CD8-positive, alpha-beta memory T cell (primary cell): ENCODE data around the gene CPTP. TPM values are rescaled to one million over a fixed set of nuclear protein-coding genes. Genes with fewer than 3 reads are reported as not detected.

Source experiments
- CTCF ChIA-PET: fragments of 350-600 bp; sonication (Branson Sonifier 250); formaldehyde crosslinking; loops from one replicate; lab custom pipeline; 2021; ENCODE audit warnings: antibody characterized with exemption; lab: Charles Lee
- POLR2A ChIA-PET: fragments of 350-600 bp; sonication (Branson Sonifier 250); formaldehyde crosslinking; loops from one replicate; lab custom pipeline; 2021; ENCODE audit warnings: antibody characterized with exemption; lab: Charles Lee
- DNase-seq, 5 donors: peaks; one replicate each; pipeline versions ENCODE4 v3.0.0 to v3.0.0-alpha.2; 2020 to 2022; ENCODE audit warnings: mixed read lengths in 1 of 5
- H3K27ac ChIP-seq: one replicate; pipeline ENCODE4 v1.7.0; 2013; ENCODE audit warnings: low read depth, mild to moderate bottlenecking, low read length, moderate library complexity
- H3K27me3 ChIP-seq: 2 replicates; pipeline ENCODE4 v1.7.0; 2013; ENCODE audit warnings: low read length, mild to moderate bottlenecking; ENCODE audit not compliant: insufficient read depth, poor library complexity, severe bottlenecking
- H3K36me3 ChIP-seq: 2 replicates; pipeline ENCODE4 v1.7.0; 2013; ENCODE audit warnings: mild to moderate bottlenecking, low read length, moderate library complexity; ENCODE audit not compliant: insufficient read depth
- H3K4me1 ChIP-seq: 2 replicates; pipeline ENCODE4 v1.7.0; 2013; ENCODE audit warnings: mild to moderate bottlenecking, low read length, moderate library complexity; ENCODE audit not compliant: insufficient read depth
- H3K4me3 ChIP-seq: 2 replicates; pipeline ENCODE4 v1.7.0; 2013; ENCODE audit warnings: mild to moderate bottlenecking, low read length
- H3K9me3 ChIP-seq: 2 replicates; pipeline ENCODE4 v1.7.0; 2013; ENCODE audit warnings: mild to moderate bottlenecking, low read length
- H3K27ac Mint-ChIP-seq, 8 donors: one replicate each; pipeline ENCODE4 v1.8.0; 2020 to 2021; ENCODE audit warnings: mixed read lengths in 8 of 8, mild to moderate bottlenecking in 6 of 8, inconsistent platforms in 3 of 8, moderate library complexity in 3 of 8
- H3K27me3 Mint-ChIP-seq, 2 donors: one replicate each; pipeline ENCODE4 v1.8.0; 2020 to 2021; ENCODE audit warnings: mixed read lengths in 2 of 2, mild to moderate bottlenecking in 1 of 2, moderate library complexity in 1 of 2
- H3K36me3 Mint-ChIP-seq, 3 donors: one replicate each; pipeline ENCODE4 v1.8.0; 2020 to 2021; ENCODE audit warnings: mixed read lengths in 3 of 3, inconsistent platforms in 1 of 3, mild to moderate bottlenecking in 1 of 3
- H3K4me1 Mint-ChIP-seq, 3 donors: one replicate each; pipeline ENCODE4 v1.8.0; 2020 to 2021; ENCODE audit warnings: mixed read lengths in 3 of 3, inconsistent platforms in 1 of 3, mild to moderate bottlenecking in 1 of 3
- H3K4me3 Mint-ChIP-seq, 7 donors: one replicate each; pipeline ENCODE4 v1.8.0; 2020 to 2021; ENCODE audit warnings: mixed read lengths in 7 of 7, mild to moderate bottlenecking in 6 of 7, moderate library complexity in 4 of 7, inconsistent platforms in 2 of 7
- H3K9me3 Mint-ChIP-seq, 5 donors: one replicate each; pipeline ENCODE4 v1.8.0; 2020 to 2022; ENCODE audit warnings: mixed read lengths in 5 of 5, mild to moderate bottlenecking in 3 of 5, moderate library complexity in 2 of 5, inconsistent platforms in 1 of 5
- polyA plus RNA-seq: library from polyadenylated mRNA; unstranded; fragments of 300-500 nt; fragmentation: Illumina TruSeq; gene quantifications from one replicate; pipeline ENCODE4 v1.2.3, GENCODE V29; 2021
- total RNA-seq, 2 experiments: library from RNA; stranded (reverse); gene quantifications; one replicate each; pipeline ENCODE4 v1.2.3, GENCODE V29; 2021

CPTP gene
- total and polyA plus RNA-seq, 3 experiments from 2014 or later: 17.6 to 23.6 (median 18.3) TPM

- no peaks in the 10 kb centered on the region for H3K9me3 ChIP-seq
- Mint-ChIP-seq H3K27me3 (peaks cover 0 to 17% of the 10 kb centered on the region in 2 donors), H3K27ac (peak within 1 kb of the TSS in 4 of 8 donors; percentile 9 to 73 (median 50)), H3K9me3 (no peaks in the 10 kb centered on the region), H3K36me3 (no peaks in the 10 kb centered on the region), H3K4me1 (peaks cover 14 to 46% (median 16%) of the 10 kb centered on the region in 3 donors), H3K4me3 (peak within 1 kb of the TSS; percentile 52 to 87 (median 78))
- H3K36me3 ChIP-seq: no peaks in the 10 kb centered on the region
- H3K27me3 ChIP-seq: peaks cover 4% of the 10 kb centered on the region
- H3K27ac ChIP-seq: peak within 1 kb of the TSS; percentile 69
- CTCF ChIA-PET: interaction anchor here (1.3 kb wide), 1 partner anchor 22 kb away, joined by 7 read pairs; no protein-coding TSS in a partner anchor
- DNase-seq: peak; percentile 68 to 81 (median 75)
- H3K4me1 ChIP-seq: peaks cover 28% of the 10 kb centered on the region
- peak within 1 kb of the TSS; percentile 50 for H3K4me3 ChIP-seq
- POLR2A ChIA-PET: interaction anchor here (1.2 kb wide), 1 partner anchor 22 kb away, joined by 3 read pairs; no protein-coding TSS in a partner anchor
These were observed 24.8 kb downstream of the CPTP start, which contains the start of gene DVL1 for GRCh38 chr1:1349256-1350012. Gene DVL1, minus strand, starts transcription at chr1:1349418. Its CDS starts 353 bp downstream, at chr1:1349065.

- H3K4me1 ChIP-seq: peaks cover 25% of the 10 kb centered on the region
- POLR2A ChIA-PET: interaction anchor here (1.4 kb wide), 1 partner anchor 20 kb away, joined by 4 read pairs; no protein-coding TSS in a partner anchor
- CTCF ChIA-PET: interaction anchor here (5.0 kb wide), 1 partner anchor 20 kb away, joined by 19 read pairs; no protein-coding TSS in a partner anchor
- H3K36me3 ChIP-seq: no peaks in the 10 kb centered on the region
- Mint-ChIP-seq H3K36me3 (no peaks in the 10 kb centered on the region), H3K9me3 (no peaks in the 10 kb centered on the region), H3K4me3 (peak overlapping the region; percentile 50 to 84 (median 67)), H3K27me3 (peaks cover 2 to 17% of the 10 kb centered on the region in 2 donors), H3K27ac (peak overlapping the region in 6 of 8 donors; percentile 61 to 97 (median 66)), H3K4me1 (peaks cover 14 to 39% (median 15%) of the 10 kb centered on the region in 3 donors)
- H3K27ac ChIP-seq: no peak overlapping the region
- H3K4me3 ChIP-seq: no peak overlapping the region
- H3K9me3 ChIP-seq: no peaks in the 10 kb centered on the region
- no peak for DNase-seq
- peaks cover 4% of the 10 kb centered on the region for H3K27me3 ChIP-seq
These were observed 27.2 kb downstream of the CPTP start for GRCh38 chr1:1351511-1352427.

- no peaks in the 10 kb centered on the region for H3K36me3 Mint-ChIP-seq
- Histone ChIP-seq H3K4me1 (peaks cover 17% of the 10 kb centered on the region), H3K9me3 (no peaks in the 10 kb centered on the region), H3K4me3 (no peak overlapping the region), H3K36me3 (no peaks in the 10 kb centered on the region), H3K27me3 (peaks cover 4% of the 10 kb centered on the region), H3K27ac (no peak overlapping the region)
- H3K4me1 Mint-ChIP-seq: peaks cover 7 to 33% (median 9%) of the 10 kb centered on the region in 3 donors
- H3K27me3 Mint-ChIP-seq: peaks cover 2 to 21% of the 10 kb centered on the region in 2 donors
- no peak for DNase-seq
- POLR2A ChIA-PET: interaction anchor here (0.6 to 1.4 kb wide), 2 partner anchors 19 to 106 kb away, joined by 4 read pairs; no protein-coding TSS in a partner anchor
- H3K27ac Mint-ChIP-seq: peak overlapping the region in 5 of 8 donors; percentile 19 to 82 (median 61)
- H3K4me3 Mint-ChIP-seq: peak overlapping the region; percentile 46 to 83 (median 67)
- CTCF ChIA-PET: interaction anchor here (5.0 kb wide), 1 partner anchor 19 kb away, joined by 19 read pairs; no protein-coding TSS in a partner anchor
- H3K9me3 Mint-ChIP-seq: no peaks in the 10 kb centered on the region
These were observed 28.3 kb downstream of the CPTP start for GRCh38 chr1:1352786-1353388.

GRCh38 chr1:1353389-1354151 lies 29.0 kb downstream of the CPTP start:
- H3K9me3 Mint-ChIP-seq: no peaks in the 10 kb centered on the region
- ChIA-PET CTCF (interaction anchor here (5.0 kb wide), 1 partner anchor 19 kb away, joined by 19 read pairs; no protein-coding TSS in a partner anchor), POLR2A (interaction anchor here (0.6 to 1.1 kb wide), 4 partner anchors 18 to 238 kb away, joined by 3 read pairs; partner anchors contain the start of gene C1orf159)
- H3K27me3 ChIP-seq: peaks cover 4% of the 10 kb centered on the region
- H3K27me3 Mint-ChIP-seq: peaks cover 3 to 21% of the 10 kb centered on the region in 2 donors
- H3K27ac ChIP-seq: no peak overlapping the region
- H3K36me3 Mint-ChIP-seq: no peaks in the 10 kb centered on the region
- no peak overlapping the region for H3K4me3 ChIP-seq
- no peaks in the 10 kb centered on the region for H3K9me3 ChIP-seq
- no peak for DNase-seq
- peaks cover 5 to 31% (median 9%) of the 10 kb centered on the region in 3 donors for H3K4me1 Mint-ChIP-seq
- H3K4me1 ChIP-seq: peaks cover 17% of the 10 kb centered on the region
- H3K4me3 Mint-ChIP-seq: peak overlapping the region in 4 of 7 donors; percentile 28 to 65 (median 48)
- peak overlapping the region in 1 of 8 donors; percentile 19 for H3K27ac Mint-ChIP-seq
- H3K36me3 ChIP-seq: no peaks in the 10 kb centered on the region

- Mint-ChIP-seq H3K27ac (peak overlapping the region in 2 of 8 donors; percentile 29 to 70), H3K4me1 (peaks cover 8 to 40% (median 14%) of the 10 kb centered on the region in 3 donors), H3K4me3 (peak overlapping the region in 6 of 7 donors; percentile 34 to 65 (median 54)), H3K36me3 (no peaks in the 10 kb centered on the region), H3K27me3 (peaks cover 5 to 26% of the 10 kb centered on the region in 2 donors), H3K9me3 (no peaks in the 10 kb centered on the region)
- CTCF ChIA-PET: interaction anchor here (5.0 kb wide), 1 partner anchor 18 kb away, joined by 19 read pairs; no protein-coding TSS in a partner anchor
- peak in 1 of 5 donors; percentile 44 for DNase-seq
- Histone ChIP-seq H3K27ac (no peak overlapping the region), H3K4me1 (peaks cover 23% of the 10 kb centered on the region), H3K9me3 (no peaks in the 10 kb centered on the region), H3K27me3 (peaks cover 4% of the 10 kb centered on the region), H3K36me3 (no peaks in the 10 kb centered on the region), H3K4me3 (no peak overlapping the region)
- POLR2A ChIA-PET: interaction anchor here (0.6 to 1.1 kb wide), 5 partner anchors 17 to 239 kb away, joined by 3 to 4 read pairs (median 3); partner anchors contain the start of gene C1orf159
These were observed 30.0 kb downstream of the CPTP start for GRCh38 chr1:1354271-1355247.

- Histone ChIP-seq H3K36me3 (no peaks in the 10 kb centered on the region), H3K4me1 (peaks cover 23% of the 10 kb centered on the region), H3K27me3 (peaks cover 4% of the 10 kb centered on the region), H3K4me3 (no peak overlapping the region), H3K9me3 (no peaks in the 10 kb centered on the region), H3K27ac (no peak overlapping the region)
- H3K27me3 Mint-ChIP-seq: peaks cover 5 to 26% of the 10 kb centered on the region in 2 donors
- no peaks in the 10 kb centered on the region for H3K9me3 Mint-ChIP-seq
- no peak for DNase-seq
- ChIA-PET CTCF (interaction anchor here (5.0 kb wide), 1 partner anchor 17 kb away, joined by 19 read pairs; no protein-coding TSS in a partner anchor), POLR2A (interaction anchor here (1.1 kb wide), 1 partner anchor 16 kb away, joined by 4 read pairs; no protein-coding TSS in a partner anchor)
- H3K4me1 Mint-ChIP-seq: peaks cover 8 to 40% (median 14%) of the 10 kb centered on the region in 3 donors
- no peaks in the 10 kb centered on the region for H3K36me3 Mint-ChIP-seq
- no peak overlapping the region for H3K27ac Mint-ChIP-seq
- no peak overlapping the region for H3K4me3 Mint-ChIP-seq
These were observed 30.8 kb downstream of the CPTP start for GRCh38 chr1:1355416-1355815.
